EL (cell line): ENCODE data around the gene ZNF777.
"Not testable (repeated sequence)": the region's sequence is repeated elsewhere in the genome, so short reads cannot be mapped to it uniquely, and the experiment has no call there.

Experiments
- DNase-seq: peaks from one replicate; pipeline ENCODE4 v3.0.0-alpha.2; 2016

ZNF777 gene

DNA sequence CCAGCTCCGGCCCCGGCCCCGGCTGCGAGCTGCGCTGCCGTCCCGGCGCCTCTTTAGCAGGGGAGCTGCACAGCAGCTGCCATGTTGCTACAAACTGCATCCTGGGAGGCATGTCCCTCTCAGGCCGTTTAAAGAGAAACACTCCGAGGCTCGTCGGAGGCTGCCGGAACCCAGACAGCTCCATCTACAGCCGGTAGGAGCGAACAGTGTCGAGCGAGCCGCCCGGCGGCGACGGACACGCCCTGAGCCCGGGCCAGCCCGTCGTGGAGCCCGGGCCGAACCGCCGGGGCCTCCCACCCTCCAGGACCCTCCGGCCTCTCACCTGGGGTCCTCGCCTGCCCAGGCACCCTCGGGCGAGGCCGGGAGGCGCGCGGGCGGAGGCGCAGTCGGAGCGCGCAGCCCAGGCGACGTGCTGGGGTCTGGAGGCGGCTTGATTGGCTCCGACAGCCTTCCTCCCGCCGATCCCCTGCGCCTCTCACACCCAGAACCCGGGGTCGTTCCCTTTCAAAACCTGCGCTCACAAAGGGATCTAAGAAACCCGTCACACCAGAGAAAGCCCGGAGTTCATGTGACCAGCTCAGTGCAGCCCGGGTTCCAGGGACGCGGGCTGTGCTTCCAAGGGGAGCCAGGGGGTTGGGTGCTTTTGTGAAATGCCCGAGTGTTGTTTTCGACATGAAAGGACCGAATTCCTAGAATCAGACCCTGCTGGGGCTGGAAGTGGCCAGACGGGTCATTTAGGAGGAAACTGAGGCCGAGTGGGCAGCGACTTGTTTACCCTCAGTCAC, at the start of gene ZNF777:
Gene ZNF777 (minus strand): TSS at position 570 of the 785 bp plus-strand sequence. CDS start 5,040 bp downstream, outside the sequence.
- peak; percentile 85 for DNase-seq

DNA sequence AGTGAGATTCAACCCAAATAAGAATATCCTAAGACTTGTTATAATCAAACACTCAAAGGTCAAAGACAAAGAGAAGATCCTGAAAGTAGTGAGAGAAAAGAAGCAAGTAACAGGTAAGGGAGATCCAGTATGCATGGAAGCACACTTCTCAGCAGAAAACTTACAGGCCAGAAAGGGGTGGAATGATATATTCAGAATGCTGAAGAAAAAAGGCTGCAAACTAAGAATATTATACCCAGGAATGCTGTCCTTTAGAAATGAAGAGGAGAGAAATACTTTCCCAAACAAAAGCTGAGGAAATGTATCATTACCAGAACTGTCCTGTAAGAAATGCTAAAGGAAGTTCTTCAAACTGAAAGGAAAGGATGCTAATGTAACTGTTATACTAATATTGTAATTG, 49.4 kb upstream of the ZNF777 start:
- DNase-seq, result no peak

GRCh38 chr7:149509774-149510173, 48.9 kb upstream of the ZNF777 start:
- DNase-seq, result no peak

GRCh38 chr7:149505551-149505950, 44.7 kb upstream of the ZNF777 start:
- no peak for DNase-seq

DNA sequence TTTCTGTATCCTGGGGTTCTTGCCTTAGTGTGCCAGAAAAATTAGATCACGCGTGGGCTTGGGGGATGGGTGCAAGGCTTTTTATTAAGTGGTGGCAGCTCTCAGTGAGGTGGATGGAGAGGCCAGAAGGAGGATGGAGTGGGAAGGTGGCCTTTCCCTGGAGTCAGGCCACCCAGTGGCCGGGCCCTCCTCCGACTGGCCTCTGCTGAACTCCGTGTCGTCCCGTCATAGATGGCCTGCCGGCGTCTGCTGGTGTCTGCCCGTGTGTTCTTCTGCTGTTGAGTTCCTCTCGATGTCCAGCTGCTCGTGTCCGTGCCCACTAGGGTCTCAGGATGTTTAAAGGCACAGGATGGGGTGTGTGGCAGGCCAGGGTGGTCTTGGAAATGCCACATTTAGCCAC, 40.8 kb upstream of the ZNF777 start:
- no peak for DNase-seq

- DNase-seq, result no peak
Measured at GRCh38 chr7:149500910-149501309, 40.0 kb upstream of the ZNF777 start.

GRCh38 chr7:149500201-149500600, 39.3 kb upstream of the ZNF777 start:
- DNase-seq, result no peak

DNA sequence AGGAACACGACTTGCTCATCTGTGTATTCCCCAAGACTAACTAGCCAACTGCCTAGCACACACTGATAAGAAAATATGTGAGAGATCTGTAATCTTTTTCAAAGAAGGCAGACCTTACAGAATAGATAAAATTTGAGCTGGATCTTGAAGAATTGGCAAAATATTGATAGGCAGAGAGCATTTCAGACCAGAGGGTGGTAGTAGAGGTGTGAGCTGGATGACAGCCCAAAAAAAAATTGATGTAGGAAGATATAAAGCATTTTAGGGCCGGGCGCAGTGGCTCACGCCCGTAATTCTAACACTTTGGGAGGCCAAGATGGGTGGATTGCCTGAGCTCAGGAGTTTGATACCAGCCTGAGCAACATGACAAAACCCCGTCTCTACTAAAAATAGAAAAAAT, 37.9 kb upstream of the ZNF777 start:
- no peak for DNase-seq

DNA sequence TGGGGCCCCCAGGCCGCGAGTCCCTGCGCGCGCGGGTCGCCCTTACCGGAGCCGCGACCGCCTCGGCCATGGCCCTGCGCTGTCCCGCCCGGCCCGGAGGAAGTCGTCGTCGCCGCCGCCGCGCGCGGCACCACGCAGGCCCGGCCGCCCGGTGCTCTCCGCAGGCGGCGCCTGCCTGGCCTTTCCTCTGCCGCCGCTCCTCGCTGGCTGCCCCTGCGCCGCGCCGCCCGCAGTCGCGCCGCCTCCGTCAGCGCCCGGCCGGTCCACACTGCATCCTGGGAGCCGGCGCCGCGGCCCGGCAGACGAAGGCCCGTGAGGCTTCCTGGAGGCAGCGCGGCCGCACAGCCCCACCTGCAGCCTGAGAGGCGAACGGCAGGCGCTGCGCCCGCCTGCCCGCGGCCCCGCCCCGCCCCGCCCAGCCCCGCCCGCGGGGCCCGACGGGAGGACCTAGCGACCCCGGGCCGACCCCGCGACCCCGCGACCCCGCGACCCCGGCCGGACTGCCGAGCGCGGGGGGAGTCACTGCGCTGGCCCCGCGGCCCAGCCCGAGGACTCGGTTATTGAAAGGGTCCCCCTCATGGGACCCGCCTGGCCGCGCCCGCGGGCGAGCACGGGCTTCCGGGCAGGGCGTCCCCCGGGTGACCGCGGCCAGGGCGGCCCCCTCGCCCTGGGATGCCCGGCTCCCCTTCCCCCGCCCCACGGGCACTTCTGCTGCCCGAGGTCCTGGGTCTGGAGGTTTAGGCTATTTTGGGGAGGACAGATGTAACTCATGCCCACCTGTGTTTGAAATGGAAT, 36.8 kb upstream of the ZNF777 start, which contains the start of gene ZNF746:
Gene ZNF746 (minus strand): TSS at position 343 of the 795 bp plus-strand sequence. CDS start 273 bp downstream, at position 70.
- DNase-seq, result peak; percentile 79

DNA sequence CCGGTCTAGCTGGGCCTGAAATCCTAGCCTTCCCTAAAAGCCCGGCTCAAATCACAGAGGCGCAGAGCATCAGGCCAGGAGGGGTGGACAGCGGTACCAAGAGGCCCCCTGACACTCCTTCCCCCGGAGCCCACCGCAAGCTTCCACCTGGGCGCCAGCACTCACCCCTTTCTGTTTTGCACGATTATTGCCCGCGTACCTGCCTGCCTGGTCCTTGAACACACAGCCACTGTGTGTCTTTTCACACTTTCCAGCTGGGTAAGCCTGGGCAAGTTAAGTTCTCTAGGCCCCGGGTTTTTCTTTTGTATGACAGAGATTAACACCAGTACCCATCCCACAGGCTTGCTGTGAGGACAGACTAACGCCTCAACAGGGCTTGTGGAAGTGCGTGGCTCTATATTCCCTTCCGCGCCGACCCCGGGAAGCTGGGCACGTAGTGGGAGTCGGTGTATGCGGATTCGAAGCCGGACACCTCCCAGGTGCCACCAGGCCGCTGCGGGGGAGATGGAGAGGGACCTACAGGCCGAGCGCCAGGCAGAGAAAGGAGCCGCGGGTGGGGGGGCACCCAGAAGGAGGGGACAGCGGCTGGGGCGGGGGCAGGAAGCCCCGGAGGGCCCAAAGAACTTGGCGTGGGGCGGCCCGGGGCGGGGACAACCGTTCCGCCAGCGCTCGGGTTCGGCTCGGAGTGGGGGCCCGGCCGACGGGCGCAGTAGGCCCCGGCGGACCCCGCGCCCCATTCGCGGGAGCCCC, 36.0 kb upstream of the ZNF777 start:
- DNase-seq, result peak; percentile 51

GRCh38 chr7:149495785-149496641, 35.2 kb upstream of the ZNF777 start:
- peak; percentile 81 for DNase-seq

DNA sequence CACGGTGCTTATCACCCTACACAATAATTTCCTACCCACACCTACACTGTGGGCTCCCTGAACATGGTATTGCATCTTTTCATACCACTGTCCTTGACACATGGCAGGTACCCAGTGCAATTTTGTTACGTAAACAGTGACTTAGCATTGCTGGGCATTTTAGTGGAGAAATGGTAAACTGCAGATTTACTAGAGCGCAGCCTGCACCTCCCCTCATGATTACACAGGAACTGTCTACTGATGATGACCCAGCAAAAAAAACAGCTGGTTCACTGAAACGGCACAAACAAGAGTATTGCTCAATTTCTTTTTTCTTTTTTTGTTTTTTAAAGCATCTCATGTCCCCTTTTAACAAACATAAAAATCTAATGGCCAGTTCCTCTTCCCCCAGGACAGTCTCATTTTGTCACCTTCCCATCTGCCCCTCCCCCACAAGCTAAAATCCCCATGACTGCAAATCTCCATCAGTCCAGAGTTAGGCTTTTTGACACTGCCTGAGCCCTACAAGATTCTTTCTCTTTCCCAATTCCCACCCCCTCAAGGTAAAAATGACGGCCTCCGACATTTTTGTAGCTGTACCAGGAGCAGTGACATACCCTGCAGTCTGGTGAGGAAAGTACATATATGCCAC, 34.0 kb upstream of the ZNF777 start:
- DNase-seq, result no peak

DNA sequence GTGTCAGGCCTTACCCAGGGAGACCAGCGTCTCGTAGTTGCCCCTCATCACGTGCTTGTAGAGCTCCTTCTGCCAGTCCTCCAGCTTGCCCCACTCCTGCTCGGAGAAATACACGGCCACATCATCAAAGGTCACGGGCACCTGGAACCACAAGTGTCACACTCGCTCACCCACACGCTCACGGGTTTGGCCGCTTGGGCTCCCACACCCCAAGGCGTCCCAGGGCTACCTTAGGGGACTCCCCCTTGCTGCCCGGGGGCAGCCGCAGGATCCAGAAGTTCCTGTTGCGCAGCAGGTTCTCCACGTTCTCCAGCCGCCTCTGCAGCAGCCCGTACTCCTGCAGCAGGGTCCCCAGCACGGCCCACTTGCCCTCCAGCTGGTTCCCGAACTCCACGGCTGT, 33.1 kb upstream of the ZNF777 start:
- DNase-seq, result not testable (repeated sequence)

DNA sequence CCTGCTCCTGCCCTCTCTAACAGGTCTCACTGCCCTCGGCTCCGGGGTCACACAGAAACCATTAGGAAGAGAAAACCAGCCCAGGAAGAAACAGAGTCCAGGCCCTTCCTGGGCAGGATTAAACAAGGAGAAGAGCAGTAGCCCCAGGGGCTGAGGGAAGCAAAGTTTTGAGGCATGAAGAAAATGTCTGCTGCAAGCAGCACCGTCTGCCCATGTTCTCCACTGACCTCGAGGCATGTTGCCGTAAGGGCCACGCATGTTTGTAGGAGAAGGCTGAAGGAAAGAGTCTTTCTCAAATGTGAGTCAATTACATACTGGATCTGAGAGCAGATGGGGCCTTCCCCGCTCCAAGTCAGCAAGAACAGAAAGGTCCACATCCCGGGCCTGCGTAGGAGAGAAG, 32.5 kb upstream of the ZNF777 start:
- DNase-seq, result no peak

DNA sequence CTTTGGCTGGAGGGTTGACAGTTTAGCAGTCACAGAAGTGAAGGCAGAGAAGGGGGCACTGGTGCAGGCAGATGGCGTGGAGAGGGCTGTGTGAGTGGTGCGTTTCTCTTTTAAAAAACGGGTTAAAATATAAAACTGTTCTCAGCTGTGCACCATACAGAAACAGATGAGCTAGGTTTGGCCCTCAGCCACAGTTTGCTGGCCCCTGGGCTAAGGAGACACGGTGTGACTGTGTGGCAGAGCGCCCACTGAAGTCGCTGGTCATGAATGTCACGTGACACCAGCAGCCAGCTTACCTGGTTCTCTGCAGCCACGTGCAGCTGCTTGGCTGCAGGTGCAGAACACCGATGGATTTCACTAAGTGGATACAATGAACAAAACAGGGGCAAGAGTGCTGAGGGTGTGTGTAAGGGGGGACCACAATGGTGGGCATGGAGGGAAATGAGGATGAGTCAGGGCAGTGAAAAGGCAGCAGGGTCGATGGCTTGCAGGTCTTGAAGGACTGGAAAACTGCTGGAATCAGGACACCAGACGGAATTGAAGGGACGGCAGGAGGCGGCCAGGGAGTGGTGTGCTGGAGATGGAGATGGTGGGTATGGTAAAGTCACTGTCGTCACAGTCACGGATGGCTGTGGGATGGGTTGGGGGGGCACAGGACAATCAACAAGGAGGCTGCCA, 29.4 kb upstream of the ZNF777 start:
- DNase-seq, result no peak

- DNase-seq, result no peak
Measured at GRCh38 chr7:149489391-149490024, 28.6 kb upstream of the ZNF777 start.

DNA sequence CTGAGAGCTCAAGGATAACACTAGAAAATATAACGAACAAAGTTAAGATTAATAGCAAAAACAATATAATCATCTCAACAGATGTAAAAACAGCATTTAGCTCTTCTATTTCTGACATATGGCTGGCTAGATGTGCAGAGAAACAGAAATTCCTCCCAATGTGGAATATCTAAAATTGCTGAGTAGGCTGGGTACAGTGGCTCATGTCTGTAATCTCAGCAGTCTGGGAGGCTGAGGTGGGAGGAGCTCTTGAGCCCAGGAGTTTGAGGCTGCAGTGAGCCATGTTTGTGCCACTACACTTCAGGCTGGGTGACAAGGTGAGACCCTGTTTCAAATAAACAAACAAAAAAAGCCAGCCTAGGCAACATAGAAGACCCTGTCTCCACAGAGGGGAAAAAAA, 18.7 kb upstream of the ZNF777 start:
- no peak for DNase-seq

GRCh38 chr7:149478754-149479153, 17.9 kb upstream of the ZNF777 start:
- DNase-seq, result no peak

DNA sequence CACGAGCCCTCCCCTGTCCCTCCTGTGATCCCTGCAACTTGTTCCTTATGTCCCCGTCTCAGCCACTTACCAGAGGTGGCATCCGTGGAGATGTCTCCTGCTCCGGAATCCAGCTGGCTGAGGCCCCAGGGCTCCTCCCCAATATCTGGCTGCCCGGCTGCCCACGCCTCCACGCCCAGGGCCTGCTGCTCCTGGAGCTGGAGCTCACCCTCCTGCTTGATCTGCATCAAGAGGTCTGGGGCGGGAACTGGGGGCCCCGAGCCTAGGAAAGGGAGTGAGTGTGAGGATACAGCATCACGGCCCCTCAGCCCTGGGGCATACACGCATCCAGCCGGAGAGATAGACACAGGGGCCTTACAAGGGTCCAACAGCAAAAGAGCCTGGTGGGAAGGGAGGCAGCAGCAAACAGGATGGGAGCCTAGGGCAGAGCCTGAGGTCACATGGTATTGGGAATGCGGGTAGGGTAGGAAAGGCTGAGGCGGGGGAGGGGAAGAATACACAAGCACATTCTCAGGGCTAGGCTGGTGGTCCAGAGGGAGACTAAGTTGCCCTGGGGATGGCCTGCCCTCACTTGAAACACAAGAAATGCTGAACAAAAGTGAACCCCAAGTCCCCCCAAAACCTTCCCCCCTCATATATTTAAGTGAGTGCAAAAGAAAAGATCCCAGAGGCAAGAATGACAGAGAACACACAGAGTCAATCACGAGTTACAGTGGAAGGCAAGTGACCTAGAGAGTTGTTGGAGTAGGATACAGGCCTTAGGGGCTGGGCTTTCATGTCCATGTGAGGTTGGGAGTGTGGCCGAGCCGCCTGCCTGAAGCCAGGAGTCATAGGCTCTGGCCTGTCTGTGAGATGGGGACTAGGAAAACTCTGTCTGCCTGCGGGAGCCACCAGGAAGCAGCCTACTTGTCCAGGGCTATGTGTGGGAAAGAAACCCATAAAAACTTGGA, 16.9 kb upstream of the ZNF777 start:
- DNase-seq, result no peak

- no peak for DNase-seq
Measured at GRCh38 chr7:149476791-149477190, 15.9 kb upstream of the ZNF777 start.
